ENCODE data around the gene TMEM144.

DNA sequence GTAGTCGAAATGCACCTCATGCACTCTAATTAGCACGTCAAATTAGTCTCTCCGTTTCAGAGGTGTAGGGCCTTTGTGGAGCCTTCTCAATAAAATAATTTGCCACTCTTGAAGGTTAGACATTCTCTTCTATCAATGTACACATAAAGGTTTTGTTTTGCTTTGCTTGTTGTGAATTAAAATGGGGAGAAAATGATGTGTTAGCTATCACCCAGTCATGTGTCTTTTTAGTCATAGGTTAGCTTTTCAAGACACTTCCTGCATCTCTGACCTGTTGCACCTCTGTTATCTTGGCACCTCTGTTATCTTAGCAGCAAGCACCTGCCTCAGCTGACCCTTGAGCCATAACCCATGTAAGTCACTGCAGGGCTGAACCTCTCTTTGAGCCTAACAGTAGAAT lies 936 bp downstream of the TMEM144 start:
- TF ChIP-seq POLR2AphosphoS5 (IDR thresholded peaks at IDR 0.05; ENCODE audit: low read depth, low read length) (no peak), POLR2A (IDR thresholded peaks at IDR 0.05; ENCODE audit: low read depth, low read length) (no peak), TAF1 (IDR thresholded peaks at IDR 0.05; ENCODE audit: borderline replicate concordance, low read depth, low read length) (no peak)
